Endothelial cell of umbilical vein (primary cell): Measurements from ENCODE around the gene SALL2. TPM values are rescaled to one million over a fixed set of nuclear protein-coding genes. Genes with fewer than 3 reads are reported as not detected.

Experiments used
- BruUV-seq: library from RNA; stranded (reverse); fragments of 400-500 nt; replicated peaks from 2 replicates; lab custom pipeline; 2021; lab: Mats Ljungman, UMichigan
- CTCF ChIA-PET: fragments of 300-600, 350-600 bp; sonication (Branson Sonifier 250); formaldehyde crosslinking; loops from one replicate; lab custom pipeline; 2021; ENCODE audit warnings: antibody characterized with exemption, inconsistent platforms; lab: Charles Lee
- POLR2A ChIA-PET: fragments of 300-600, 350-600 bp; sonication (Branson Sonifier 250); formaldehyde crosslinking; loops from one replicate; lab custom pipeline; 2021; ENCODE audit warnings: antibody characterized with exemption, inconsistent platforms; lab: Charles Lee
- DNase-seq: peaks from one replicate; pipeline ENCODE4 v3.0.0-alpha.2; 2011; ENCODE audit warnings: low read depth, low spot score
- FAIRE-seq: peaks from 2 replicates; lab custom pipeline; 2011; peaks lifted over from hg19 to GRCh38; lab: Jason Lieb, UNC
- H2AFZ ChIP-seq: 2 replicates; pipeline ENCODE4 v1.6.0; 2012; ENCODE audit warnings: low read depth, low read length, control low read depth, inconsistent platforms
- H3K27ac ChIP-seq: 2 replicates; pipeline ENCODE4 v1.5.1; 2011; ENCODE audit warnings: low read depth, mild to moderate bottlenecking, control low read depth, low read length, moderate library complexity; ENCODE audit not compliant: insufficient read depth
- H3K27me3 ChIP-seq, 2 experiments: 2 replicates each; pipeline versions ENCODE4 v1.6.0 to v1.6.1; 2011; ENCODE audit warnings: low read length in 2 of 2, mixed read lengths in 1 of 2; ENCODE audit not compliant: control insufficient read depth in 2 of 2, insufficient read depth in 2 of 2
- H3K36me3 ChIP-seq, 2 experiments: 2 replicates in 1 of 2; 3 replicates in 1 of 2; pipeline ENCODE4 v1.5.1; 2011; ENCODE audit warnings: low read length in 2 of 2, mild to moderate bottlenecking in 1 of 2, moderate library complexity in 1 of 2; ENCODE audit not compliant: control insufficient read depth in 2 of 2, insufficient read depth in 2 of 2; ENCODE audit errors: extremely low read depth in 1 of 2
- H3K4me1 ChIP-seq: 3 replicates; pipeline ENCODE4 v1.5.1; 2011; ENCODE audit warnings: mild to moderate bottlenecking, low read length; ENCODE audit not compliant: control insufficient read depth, insufficient read depth; ENCODE audit errors: extremely low read depth
- H3K4me2 ChIP-seq: 2 replicates; pipeline ENCODE4 v1.6.1; 2011; ENCODE audit warnings: low read length, control low read depth, mixed read lengths; ENCODE audit not compliant: insufficient read depth
- H3K4me3 ChIP-seq, 3 experiments: fragments of 200-600 bp in 1 of 3; sonication (generic), shearing (Covaris generic) in 1 of 3; replicated peaks in 1 of 3; 2 replicates each; pipeline ENCODE4 v1.5.1; 2011 to 2016; ENCODE audit warnings: control low read depth in 3 of 3, low read length in 3 of 3, mild to moderate bottlenecking in 2 of 3, inconsistent platforms in 1 of 3, low read depth in 1 of 3, moderate library complexity in 1 of 3; ENCODE audit not compliant: insufficient read depth in 1 of 3
- H3K79me2 ChIP-seq: 2 replicates; pipeline ENCODE4 v1.6.0; 2012; ENCODE audit warnings: low read length, inconsistent platforms; ENCODE audit not compliant: control insufficient read depth, insufficient read depth
- H3K9ac ChIP-seq: replicated peaks from 2 replicates; pipeline ENCODE3; 2011; ENCODE audit warnings: low read length, control low read depth; ENCODE audit not compliant: insufficient read depth; ENCODE audit errors: extremely low read depth
- H3K9me1 ChIP-seq: replicated peaks from 3 replicates; pipeline ENCODE4 v1.6.0; 2011; ENCODE audit warnings: mild to moderate bottlenecking, low read length; ENCODE audit not compliant: control insufficient read depth, insufficient read depth; ENCODE audit errors: extremely low read depth
- H3K9me3 ChIP-seq: replicated peaks from 2 replicates; pipeline ENCODE4 v1.5.1; 2012; ENCODE audit warnings: low read length, inconsistent platforms; ENCODE audit not compliant: control insufficient read depth, insufficient read depth
- H4K20me1 ChIP-seq: replicated peaks from 2 replicates; pipeline ENCODE3; 2011; ENCODE audit warnings: mild to moderate bottlenecking, low read length; ENCODE audit not compliant: control insufficient read depth, insufficient read depth; ENCODE audit errors: extremely low read depth
- CTCF ChIP-seq, 2 donors: IDR thresholded peaks; 1 replicate in 1 of 2; 2 replicates in 1 of 2; pipeline ENCODE4 v1.5.1; 2011; ENCODE audit warnings: low read length in 2 of 2, mild to moderate bottlenecking in 2 of 2, moderate library complexity in 2 of 2, control low read depth in 1 of 2, inconsistent platforms in 1 of 2, low read depth in 1 of 2; ENCODE audit not compliant: insufficient read depth in 1 of 2; ENCODE audit errors: extremely low read depth in 1 of 2
- EZH2 ChIP-seq: IDR thresholded peaks from 2 replicates; pipeline ENCODE4 v1.6.1; 2012; ENCODE audit warnings: borderline replicate concordance, low read depth, mild to moderate bottlenecking, moderate library complexity, low read length, inconsistent platforms; ENCODE audit not compliant: severe bottlenecking
- GATA2 ChIP-seq: IDR thresholded peaks from 2 replicates; pipeline ENCODE4 v1.7.0; 2011; ENCODE audit warnings: low read depth, mild to moderate bottlenecking, moderate library complexity, mixed read lengths, low read length; ENCODE audit not compliant: insufficient read length, insufficient read depth
- JUN ChIP-seq: IDR thresholded peaks from 2 replicates; pipeline ENCODE4 v1.6.1; 2011; ENCODE audit warnings: borderline replicate concordance, low read depth; ENCODE audit not compliant: insufficient read length, insufficient read depth
- MAX ChIP-seq: IDR thresholded peaks from 2 replicates; pipeline ENCODE4 v1.6.1; 2011; ENCODE audit not compliant: insufficient read depth, insufficient read length
- MYC ChIP-seq: IDR thresholded peaks from one replicate; pipeline ENCODE4 v1.6.1; 2011; ENCODE audit warnings: mild to moderate bottlenecking, low read depth, low read length
- POLR2A ChIP-seq: IDR thresholded peaks from 2 replicates; pipeline ENCODE4 v1.6.1; 2012; ENCODE audit warnings: low read depth, mild to moderate bottlenecking, control low read depth, low read length
- POLR2AphosphoS5 ChIP-seq: IDR thresholded peaks from 2 replicates; pipeline ENCODE4 v1.6.1; 2012; ENCODE audit warnings: low read depth, mild to moderate bottlenecking, control low read depth, low read length, moderate library complexity; ENCODE audit not compliant: insufficient read depth
- dilution Hi-C: fragments of 300-500 bp; cut with MboI; formaldehyde crosslinking; loops from one replicate; pipeline ENCODE4 v1.15.0; 2019; ENCODE audit warnings: low sequenced_read_pairs; ENCODE audit not compliant: extremely low pct_ligation_motif_present
- intact Hi-C: fragments of 100-400 bp; cut with micrococcal nuclease; formaldehyde crosslinking; loops from one replicate; pipeline ENCODE4 v1.10.0; 2022
- polyA plus RNA-seq, 4 experiments: library from polyadenylated mRNA; depleted of rRNA in 3 of 4; stranded (reverse) in 3 of 4; unstranded in 1 of 4; fragments of >200 nt; gene quantifications; 2 replicates each; pipeline versions ENCODE4 v1.2.1 to v1.2.3, GENCODE V29; 2011 to 2012; ENCODE audit warnings: missing spikeins in 1 of 4
- total RNA-seq: library from RNA; stranded (reverse); gene quantifications from 2 replicates; pipeline ENCODE4 v1.2.3, GENCODE V29; 2021

SALL2 gene
- total and polyA plus RNA-seq, 2 donors (not counting 3 experiments of a cell fraction or from before 2014, with no cell fraction given), result 2.8 to 4.6 TPM

- no peaks in the 10 kb centered on the region for H3K79me2 ChIP-seq
- H3K27me3 ChIP-seq, result peaks cover 21% of the 10 kb centered on the region in 2 experiments
- H3K9ac ChIP-seq, result no peak overlapping the region
- peaks cover 3% of the 10 kb centered on the region for H3K4me1 ChIP-seq
- intact Hi-C loops (no loop called here), dilution Hi-C loops (no loop called here)
- no peaks in the 10 kb centered on the region for H3K9me1 ChIP-seq
- H2AFZ ChIP-seq, result no peak overlapping the region
- no peak overlapping the region for H3K4me2 ChIP-seq
- no peak for DNase-seq
- H3K9me3 ChIP-seq, result no peaks in the 10 kb centered on the region
- TF ChIP-seq GATA2, result no peak
- no peak for TF ChIP-seq CTCF (IDR thresholded peaks at IDR 0.05; ENCODE audit: extremely low read depth in 1 of 2, insufficient read depth in 1 of 2, low read depth in 1 of 2, low read length in 2 of 2)
- no peak for TF ChIP-seq POLR2AphosphoS5
- TF ChIP-seq POLR2A, result no peak
- TF ChIP-seq EZH2, result no peak
- TF ChIP-seq MAX, result no peak
- TF ChIP-seq JUN, result no peak
- no peak for TF ChIP-seq MYC
- H3K36me3 ChIP-seq, result no peaks in the 10 kb centered on the region
- no peaks in the 10 kb centered on the region for H4K20me1 ChIP-seq
- POLR2A ChIA-PET, result no interaction called here
- no peak for FAIRE-seq
- H3K4me3 ChIP-seq, result no peak overlapping the region
- CTCF ChIA-PET, result interaction anchor here (1.7 to 3.1 kb wide), 4 partner anchors 13 to 26 kb away, joined by 4 to 28 read pairs (median 9); partner anchors contain the start of gene METTL3
- no peak overlapping the region for H3K27ac ChIP-seq
- BruUV-seq, result no TSS peak
These were observed 1.3 kb downstream of the SALL2 start for GRCh38 chr14:21524575-21525490.
